GM12878 (cell line): ENCODE results near the gene JADE2. TPM values are rescaled to one million over a fixed set of nuclear protein-coding genes. Genes with fewer than 3 reads are reported as not detected.

Source experiments
- ATAC-seq: fragments of 200-7000 bp; cut with Tn5 transposase; 3 replicates; pipeline ENCODE4 v1.9.1; 2020; ENCODE audit warnings: mild to moderate bottlenecking, moderate library complexity
- BruUV-seq: library from RNA; stranded (reverse); fragments of 400-500 nt; replicated peaks from 2 replicates; lab custom pipeline; 2021; lab: Mats Ljungman, UMichigan
- CTCF ChIA-PET: fragments of 300-600 bp; sonication (Branson Sonifier 250); formaldehyde crosslinking; extraction: SDS; loops from one replicate; lab custom pipeline; 2021; ENCODE audit warnings: inconsistent platforms; lab: Yijun Ruan, JAX
- POLR2A ChIA-PET: fragments of 350-600 bp; formaldehyde crosslinking; extraction: SDS; loops from one replicate; lab custom pipeline; 2021; ENCODE audit warnings: inconsistent platforms; lab: Charles Lee
- RAD21 ChIA-PET: fragments of 300-600 bp; sonication (Branson Sonifier 250); formaldehyde crosslinking; loops from one replicate; lab custom pipeline; 2023; ENCODE audit warnings: antibody characterized with exemption; ENCODE audit not compliant: unreplicated experiment; lab: Charles Lee
- SMC1A ChIA-PET: fragments of 300-600 bp; sonication (Branson Sonifier 250); formaldehyde crosslinking; loops from one replicate; lab custom pipeline; 2023; ENCODE audit not compliant: unreplicated experiment, uncharacterized antibody; lab: Charles Lee
- DNase-seq: peaks from one replicate; pipeline ENCODE4 v3.0.0-alpha.2; 2011; ENCODE audit warnings: low read depth, low spot score
- FAIRE-seq: peaks from 3 replicates; lab custom pipeline; 2011; peaks lifted over from hg19 to GRCh38; lab: Jason Lieb, UNC
- H2AFZ ChIP-seq: 2 replicates; pipeline ENCODE4 v1.6.0; 2011; ENCODE audit warnings: low read depth, low read length, control low read depth; ENCODE audit not compliant: control insufficient read depth
- H3K27ac ChIP-seq: 2 replicates; pipeline ENCODE4 v1.5.1; 2011; ENCODE audit warnings: control low read depth; ENCODE audit not compliant: control insufficient read depth, insufficient read depth
- H3K27me3 ChIP-seq, 2 experiments: replicated peaks in 1 of 2; 2 replicates each; pipeline versions ENCODE4 v1.6.0 to v1.6.1; 2011; ENCODE audit warnings: low read length in 1 of 2; ENCODE audit not compliant: control insufficient read depth in 2 of 2, insufficient read depth in 2 of 2
- H3K36me3 ChIP-seq, 2 experiments: 2 replicates each; pipeline ENCODE4 v1.5.1; 2011; ENCODE audit warnings: low read length in 1 of 2; ENCODE audit not compliant: control insufficient read depth in 2 of 2, insufficient read depth in 2 of 2
- H3K4me1 ChIP-seq: 2 replicates; pipeline ENCODE4 v1.6.1; 2011; ENCODE audit warnings: mild to moderate bottlenecking, low read length, moderate library complexity, mixed read lengths; ENCODE audit not compliant: control insufficient read depth, insufficient read depth
- H3K4me2 ChIP-seq: 2 replicates; pipeline ENCODE4 v1.6.0; 2011; ENCODE audit warnings: control low read depth; ENCODE audit not compliant: control insufficient read depth, insufficient read depth
- H3K4me3 ChIP-seq: fragments of 200-600 bp; sonication (generic); 2 replicates; pipeline ENCODE4 v1.5.1; 2016
- H3K79me2 ChIP-seq: 2 replicates; pipeline ENCODE4 v1.6.0; 2011; ENCODE audit warnings: low read length; ENCODE audit not compliant: control insufficient read depth, insufficient read depth
- H3K9ac ChIP-seq: 2 replicates; pipeline ENCODE4 v1.8.0; 2011; ENCODE audit warnings: low read length, control low read depth, mixed read lengths; ENCODE audit not compliant: control insufficient read depth, insufficient read depth
- H3K9me3 ChIP-seq: replicated peaks from 3 replicates; pipeline ENCODE4 v1.5.1; 2011; ENCODE audit warnings: mild to moderate bottlenecking, low read length; ENCODE audit not compliant: control insufficient read depth, insufficient read depth
- H4K20me1 ChIP-seq: 2 replicates; pipeline ENCODE4 v1.6.0; 2011; ENCODE audit not compliant: control insufficient read depth, insufficient read depth
- ASH2L ChIP-seq: fragments of 300-600, 200-600 bp; sonication (generic); IDR thresholded peaks from 2 replicates; pipeline ENCODE4 v1.6.1; 2017; ENCODE audit warnings: low read depth, mild to moderate bottlenecking, borderline replicate concordance
- BCL11A ChIP-seq: IDR thresholded peaks from 2 replicates; pipeline ENCODE4 v1.6.1; 2011; ENCODE audit warnings: low read depth, low read length
- BCL3 ChIP-seq: IDR thresholded peaks from 2 replicates; pipeline ENCODE4 v1.6.1; 2011; ENCODE audit warnings: borderline replicate concordance, low read depth, mild to moderate bottlenecking, moderate library complexity, low read length; ENCODE audit not compliant: insufficient read depth, poor library complexity, severe bottlenecking
- CHD4 ChIP-seq: fragments of 200-600 bp; sonication (generic); IDR thresholded peaks from 2 replicates; pipeline ENCODE4 v1.6.1; 2016; ENCODE audit warnings: mild to moderate bottlenecking
- FOS ChIP-seq: IDR thresholded peaks from 3 replicates; pipeline ENCODE4 v1.6.1; 2011; ENCODE audit warnings: borderline replicate concordance; ENCODE audit not compliant: insufficient read length; ENCODE audit errors: extremely low read depth
- LARP7 ChIP-seq: fragments of 450-650 bp; IDR thresholded peaks from 2 replicates; pipeline ENCODE4 v1.6.1; 2017; ENCODE audit warnings: mild to moderate bottlenecking
- RAD21 ChIP-seq: IDR thresholded peaks from 2 replicates; pipeline ENCODE4 v1.6.1; 2011; ENCODE audit warnings: mild to moderate bottlenecking, low read depth, low read length, moderate library complexity; ENCODE audit not compliant: insufficient read depth
- RUNX3 ChIP-seq: IDR thresholded peaks from 2 replicates; pipeline ENCODE4 v1.6.1; 2012; ENCODE audit warnings: low read length, inconsistent platforms
- SPI1 ChIP-seq: IDR thresholded peaks from 2 replicates; pipeline ENCODE4 v1.6.1; 2011; ENCODE audit warnings: low read depth, mild to moderate bottlenecking, low read length, moderate library complexity, borderline replicate concordance; ENCODE audit not compliant: insufficient read depth
- TAF1 ChIP-seq: IDR thresholded peaks from 2 replicates; pipeline ENCODE4 v1.6.1; 2011; ENCODE audit warnings: mild to moderate bottlenecking, low read depth, low read length, borderline replicate concordance
- YY1 ChIP-seq: IDR thresholded peaks from 2 replicates; pipeline ENCODE4 v1.6.1; 2011; ENCODE audit warnings: low read depth, mild to moderate bottlenecking, low read length
- ZBTB40 ChIP-seq: fragments of 450-650 bp; IDR thresholded peaks from 2 replicates; pipeline ENCODE4 v1.6.1; 2016; ENCODE audit warnings: mild to moderate bottlenecking, moderate library complexity, borderline replicate concordance
- WGBS: methylation state at CpG from one replicate; pipeline ENCODE4 v1.1.6; 2016; ENCODE audit warnings: low lambda C conversion rate; ENCODE audit not compliant: insufficient replicate concordance, insufficient coverage; ENCODE audit errors: missing lambda C conversion rate; 5-methylcytosine and 5-hydroxymethylcytosine counted together
- in situ Hi-C: fragments of 300-500 bp; cut with MboI; formaldehyde crosslinking; loops from 9 replicates; pipeline ENCODE4 v1.14.3; 2018; ENCODE audit warnings: mixed read lengths
- intact Hi-C: fragments of 100-400 bp; cut with micrococcal nuclease; formaldehyde crosslinking; loops from one replicate; pipeline ENCODE4 v1.14.2; 2022; ENCODE audit not compliant: unreplicated experiment
- polyA plus RNA-seq, 11 experiments: library from polyadenylated mRNA; depleted of rRNA in 4 of 11; unstranded in 6 of 11; stranded (reverse) in 5 of 11; fragments of >200 nt; fragmentation: Nextera tagmentation in 4 of 11; fragmentation: Illumina TruSeq in 1 of 11; extraction: Ambion mirVana in 4 of 11; extraction: Trizol in 1 of 11; gene quantifications; 1 replicate in 1 of 11; 2 replicates in 10 of 11; pipeline versions ENCODE4 v1.2.1 to v1.2.3, GENCODE V29; 2011 to 2016; ENCODE audit warnings: inconsistent platforms in 2 of 11, missing spikeins in 2 of 11, low read depth in 1 of 11
- total RNA-seq, 4 experiments: library from RNA; depleted of rRNA in 3 of 4; stranded (reverse); fragments of >200 nt in 3 of 4; fragmentation: Illumina TruSeq in 1 of 4; extraction: Trizol in 1 of 4; gene quantifications; 2 replicates each; pipeline versions ENCODE4 v1.2.1 to v1.2.3, GENCODE V29; 2013 to 2021
- TF ChIP-seq, protein P1 (sequence below): fragments of 450-650 bp; IDR thresholded peaks from 2 replicates; pipeline ENCODE4 v1.6.1; 2017; ENCODE audit warnings: antibody characterized with exemption, mild to moderate bottlenecking, moderate library complexity

The JADE2 gene
- total and polyA plus RNA-seq, 10 of the 15 experiments (the other 5 are each of a cell fraction or from before 2014, with no cell fraction given) = 1.5 to 67.0 (median 22.4) TPM

DNA sequence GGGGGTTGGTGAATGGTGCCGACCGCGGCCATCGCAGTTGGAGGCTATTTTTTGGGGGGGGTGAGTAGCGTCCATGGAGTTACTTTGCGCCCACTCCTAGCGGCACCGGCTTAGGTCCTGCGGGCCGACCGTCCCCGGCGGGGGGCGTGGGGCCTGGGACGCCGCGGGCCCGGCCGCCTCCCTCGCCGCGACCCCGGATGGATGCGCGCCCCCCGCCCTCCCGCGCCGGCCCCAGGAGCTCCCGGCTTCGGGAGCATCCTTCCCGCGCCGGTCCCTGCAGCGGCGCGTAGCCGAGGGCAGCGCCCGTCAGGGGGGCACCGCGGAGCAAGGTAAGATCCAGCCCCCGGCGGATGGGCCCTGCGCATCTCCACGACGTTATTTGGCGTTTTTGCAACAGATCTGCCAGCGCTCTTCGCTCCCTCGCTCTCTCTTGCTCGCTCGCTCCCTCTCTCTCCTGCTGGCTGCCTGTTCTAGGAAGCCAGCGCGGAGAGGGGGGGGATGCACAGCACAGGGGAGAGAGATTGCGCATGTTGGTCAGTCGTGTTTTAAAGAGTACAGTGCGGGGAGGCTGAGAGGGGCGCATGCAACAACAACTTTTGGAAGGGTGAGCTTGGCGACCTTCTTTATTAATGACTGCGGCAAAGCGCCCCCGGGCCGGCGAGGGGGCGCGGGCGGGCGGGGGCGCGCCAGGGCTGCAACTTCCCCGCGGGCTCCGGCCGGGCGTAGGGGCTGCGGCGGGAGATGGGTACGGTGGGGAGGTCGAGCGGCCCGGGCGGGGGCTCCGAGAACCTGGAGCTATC lies 413 bp downstream of the JADE2 start:
- peaks cover 61% of the 10 kb centered on the region for H3K79me2 ChIP-seq
- under 1% methylated on average over 49 of the region's 84 CpGs for WGBS
- FAIRE-seq = no peak
- H3K4me2 ChIP-seq = peak overlapping the region; percentile 69
- H3K9ac ChIP-seq = peak overlapping the region; percentile 90
- 0 out of 4 replicates have a peak, but pooled peaks cover 0 to 2% of the 10 kb centered on the region in 2 experiments for H3K27me3 ChIP-seq
- peak; percentile 5 for ATAC-seq
- peak overlapping the region; percentile 91 for H3K4me3 ChIP-seq
- H3K27ac ChIP-seq = peak overlapping the region; percentile 81
- peaks cover 7% of the 10 kb centered on the region for H3K4me1 ChIP-seq
- no peak for DNase-seq
- ChIA-PET POLR2A (interaction anchor here (0.6 to 6.8 kb wide), 11 partner anchors 14 to 157 kb away, joined by 3 to 60 read pairs (median 4); partner anchors contain the start of gene CDKN2AIPNL), RAD21 (interaction anchor here (0.9 to 11.0 kb wide), 10 partner anchors 18 to 154 kb away, joined by 3 to 144 read pairs (median 8); partner anchors contain the start of genes CDKN2AIPNL and UBE2B), SMC1A (interaction anchor here (1.6 to 13.4 kb wide), 2 partner anchors 18 to 52 kb away, joined by 4 to 148 read pairs; no protein-coding TSS in a partner anchor), CTCF (interaction anchor here (0.7 to 12.2 kb wide), 8 partner anchors 11 to 156 kb away, joined by 3 to 145 read pairs (median 6); partner anchors contain the start of gene CDKN2AIPNL)
- in situ Hi-C loops = no loop called here
- H4K20me1 ChIP-seq = no peaks in the 10 kb centered on the region
- H3K9me3 ChIP-seq = no peaks in the 10 kb centered on the region
- H3K36me3 ChIP-seq = peaks cover 0 to 4% of the 10 kb centered on the region in 2 experiments; a peak in 1 of 4 replicates
- peak overlapping the region; percentile 50 for H2AFZ ChIP-seq
- intact Hi-C loops = loop anchor here (1.0 to 5.0 kb wide), 6 partner anchors 19 to 115 kb away; partner anchors contain the start of gene CDKN2AIPNL
- no TSS peak for BruUV-seq
- no peak for TF ChIP-seq FOS
- TF ChIP-seq TAF1 = peak; percentile 57
- no peak for TF ChIP-seq RUNX3
- TF ChIP-seq YY1 = peak; percentile 59; the same call in 1 of the 2 replicates
- TF ChIP-seq BCL3 = no peak
- no peak for TF ChIP-seq BCL11A
- peak; percentile 68 for TF ChIP-seq LARP7
- TF ChIP-seq SPI1 = no peak
- 0 out of 2 replicates have a peak, but pooled peaks have one; percentile 11 for TF ChIP-seq RAD21
- no peak for TF ChIP-seq ZBTB40
- TF ChIP-seq, protein P1, sequence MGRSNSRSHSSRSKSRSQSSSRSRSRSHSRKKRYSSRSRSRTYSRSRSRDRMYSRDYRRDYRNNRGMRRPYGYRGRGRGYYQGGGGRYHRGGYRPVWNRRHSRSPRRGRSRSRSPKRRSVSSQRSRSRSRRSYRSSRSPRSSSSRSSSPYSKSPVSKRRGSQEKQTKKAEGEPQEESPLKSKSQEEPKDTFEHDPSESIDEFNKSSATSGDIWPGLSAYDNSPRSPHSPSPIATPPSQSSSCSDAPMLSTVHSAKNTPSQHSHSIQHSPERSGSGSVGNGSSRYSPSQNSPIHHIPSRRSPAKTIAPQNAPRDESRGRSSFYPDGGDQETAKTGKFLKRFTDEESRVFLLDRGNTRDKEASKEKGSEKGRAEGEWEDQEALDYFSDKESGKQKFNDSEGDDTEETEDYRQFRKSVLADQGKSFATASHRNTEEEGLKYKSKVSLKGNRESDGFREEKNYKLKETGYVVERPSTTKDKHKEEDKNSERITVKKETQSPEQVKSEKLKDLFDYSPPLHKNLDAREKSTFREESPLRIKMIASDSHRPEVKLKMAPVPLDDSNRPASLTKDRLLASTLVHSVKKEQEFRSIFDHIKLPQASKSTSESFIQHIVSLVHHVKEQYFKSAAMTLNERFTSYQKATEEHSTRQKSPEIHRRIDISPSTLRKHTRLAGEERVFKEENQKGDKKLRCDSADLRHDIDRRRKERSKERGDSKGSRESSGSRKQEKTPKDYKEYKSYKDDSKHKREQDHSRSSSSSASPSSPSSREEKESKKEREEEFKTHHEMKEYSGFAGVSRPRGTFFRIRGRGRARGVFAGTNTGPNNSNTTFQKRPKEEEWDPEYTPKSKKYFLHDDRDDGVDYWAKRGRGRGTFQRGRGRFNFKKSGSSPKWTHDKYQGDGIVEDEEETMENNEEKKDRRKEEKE = no peak
- TF ChIP-seq CHD4 = no peak
- peak; percentile 74; the same call in 1 of the 2 replicates for TF ChIP-seq ASH2L
